Esophagus squamous epithelium (tissue), 4 donors: ENCODE results near the gene TGFBR3L.

Experiments
- POLR2A ChIP-seq, 4 donors: fragments of 450-650 bp; IDR thresholded peaks; one replicate each; pipeline ENCODE4 v1.6.1; 2017; ENCODE audit warnings: antibody characterized with exemption in 4 of 4, mild to moderate bottlenecking in 4 of 4, moderate library complexity in 3 of 4
- TF ChIP-seq, protein P1 (sequence below), 6 experiments: fragments of 450-650 bp in 4 of 6; fragments of 200-600 bp in 2 of 6; sonication (generic) in 2 of 6; IDR thresholded peaks; one replicate each; pipeline ENCODE4 v1.5.1; 2016 to 2019; ENCODE audit warnings: antibody characterized with exemption in 6 of 6, mild to moderate bottlenecking in 4 of 6, moderate library complexity in 4 of 6

DNA sequence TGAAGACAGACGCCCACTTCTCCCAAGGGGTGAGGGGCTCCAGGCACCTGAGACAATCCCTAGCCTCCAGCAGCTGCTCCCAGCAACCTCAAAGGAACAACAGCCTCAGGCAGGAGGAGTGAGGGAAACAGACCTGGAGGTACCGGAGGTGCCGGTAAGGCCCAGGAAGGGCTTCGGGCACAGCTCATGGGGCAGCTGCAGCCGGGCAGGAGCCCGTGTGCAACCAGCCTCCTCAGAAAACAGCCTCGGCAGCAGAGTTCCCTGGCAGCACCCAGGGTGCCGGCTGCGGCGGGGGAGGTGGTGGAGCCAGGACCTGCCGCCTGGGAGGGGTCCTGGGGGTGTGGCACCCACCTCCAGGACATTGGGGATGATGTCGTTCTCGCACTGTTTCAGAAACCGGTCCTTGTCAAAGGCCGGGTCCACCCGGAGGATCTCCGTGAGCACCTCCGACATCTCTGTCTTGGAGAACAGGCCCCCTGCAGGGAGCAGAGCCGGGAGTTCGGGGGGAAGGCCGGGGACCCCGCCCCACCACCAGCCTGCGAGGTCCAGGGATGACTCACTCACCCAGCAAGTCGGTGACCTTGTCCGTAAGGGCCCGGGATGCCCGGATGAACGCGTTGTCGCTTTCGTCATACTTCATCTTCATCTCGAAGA is 17.8 kb downstream of the TGFBR3L start:
- no peak for TF ChIP-seq POLR2A (IDR thresholded peaks at IDR 0.05)
- TF ChIP-seq, protein P1, sequence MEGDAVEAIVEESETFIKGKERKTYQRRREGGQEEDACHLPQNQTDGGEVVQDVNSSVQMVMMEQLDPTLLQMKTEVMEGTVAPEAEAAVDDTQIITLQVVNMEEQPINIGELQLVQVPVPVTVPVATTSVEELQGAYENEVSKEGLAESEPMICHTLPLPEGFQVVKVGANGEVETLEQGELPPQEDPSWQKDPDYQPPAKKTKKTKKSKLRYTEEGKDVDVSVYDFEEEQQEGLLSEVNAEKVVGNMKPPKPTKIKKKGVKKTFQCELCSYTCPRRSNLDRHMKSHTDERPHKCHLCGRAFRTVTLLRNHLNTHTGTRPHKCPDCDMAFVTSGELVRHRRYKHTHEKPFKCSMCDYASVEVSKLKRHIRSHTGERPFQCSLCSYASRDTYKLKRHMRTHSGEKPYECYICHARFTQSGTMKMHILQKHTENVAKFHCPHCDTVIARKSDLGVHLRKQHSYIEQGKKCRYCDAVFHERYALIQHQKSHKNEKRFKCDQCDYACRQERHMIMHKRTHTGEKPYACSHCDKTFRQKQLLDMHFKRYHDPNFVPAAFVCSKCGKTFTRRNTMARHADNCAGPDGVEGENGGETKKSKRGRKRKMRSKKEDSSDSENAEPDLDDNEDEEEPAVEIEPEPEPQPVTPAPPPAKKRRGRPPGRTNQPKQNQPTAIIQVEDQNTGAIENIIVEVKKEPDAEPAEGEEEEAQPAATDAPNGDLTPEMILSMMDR (IDR thresholded peaks at IDR 0.05), result no peak
